Measurements from ENCODE around the gene NOL12.

The NOL12 gene

GRCh38 chr22:37734964-37735451 is 48.9 kb downstream of the NOL12 start:
- H3K27me3 ChIP-seq (ENCODE audit: insufficient read depth, poor library complexity, severe bottlenecking) = no peaks in the 10 kb centered on the region
- no peak overlapping the region for H3K4me3 ChIP-seq (replicated peaks; ENCODE audit: insufficient read depth, low read length)
- no peak for TF ChIP-seq REST (IDR thresholded peaks at IDR 0.05; ENCODE audit: insufficient replicate concordance, low read depth)
- TF ChIP-seq POLR2AphosphoS5 (IDR thresholded peaks at IDR 0.05; ENCODE audit: low read depth) = no peak
- TF ChIP-seq SPI1 (IDR thresholded peaks at IDR 0.05; ENCODE audit: borderline replicate concordance, low read depth) = no peak
- no peak for TF ChIP-seq GABPA (IDR thresholded peaks at IDR 0.05; ENCODE audit: low read depth)
- no peak for TF ChIP-seq CTCF (IDR thresholded peaks at IDR 0.05; ENCODE audit: insufficient read depth, low read length)
- no peak overlapping the region for H3K27ac ChIP-seq (replicated peaks)
- no peak for DNase-seq (ENCODE audit: low read depth in 1 of 2, low spot score in 1 of 2)

- H3K27ac ChIP-seq (replicated peaks) = peak overlapping the region; percentile 83
- no peaks in the 10 kb centered on the region for H3K27me3 ChIP-seq (ENCODE audit: insufficient read depth, poor library complexity, severe bottlenecking)
- H3K4me3 ChIP-seq (replicated peaks; ENCODE audit: insufficient read depth, low read length) = no peak overlapping the region
- TF ChIP-seq SPI1 (IDR thresholded peaks at IDR 0.05; ENCODE audit: borderline replicate concordance, low read depth) (no peak), REST (IDR thresholded peaks at IDR 0.05; ENCODE audit: insufficient replicate concordance, low read depth) (no peak), POLR2AphosphoS5 (IDR thresholded peaks at IDR 0.05; ENCODE audit: low read depth) (no peak), CTCF (IDR thresholded peaks at IDR 0.05; ENCODE audit: insufficient read depth, low read length) (no peak), GABPA (IDR thresholded peaks at IDR 0.05; ENCODE audit: low read depth) (no peak)
- DNase-seq (ENCODE audit: low read depth in 1 of 2, low spot score in 1 of 2) = peak in 1 of 2 experiments; percentile 52
Observed at GRCh38 chr22:37739035-37739434, 52.9 kb downstream of the NOL12 start.

DNA sequence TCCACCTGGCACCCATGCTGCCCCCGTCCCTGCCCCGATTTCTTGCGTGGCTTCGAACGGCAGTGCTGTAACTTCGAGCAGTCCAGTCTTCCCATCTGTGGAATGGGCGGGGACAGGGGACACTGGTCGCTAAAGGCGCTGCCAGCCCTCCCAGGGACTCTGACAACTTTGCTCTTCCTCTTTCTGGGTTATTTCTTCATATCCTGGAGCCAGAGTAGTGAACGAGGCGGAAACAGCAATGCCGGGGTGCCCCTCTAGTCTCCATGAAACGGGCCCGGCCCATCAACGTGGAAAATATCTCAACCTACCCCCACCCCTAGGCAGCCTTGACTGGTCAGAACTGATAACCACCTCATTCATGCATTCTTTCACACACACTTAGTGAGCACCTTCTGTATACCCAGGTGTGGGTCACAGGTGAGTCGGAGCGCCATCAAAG is 53.5 kb downstream of the NOL12 start:
- TF ChIP-seq GABPA (IDR thresholded peaks at IDR 0.05; ENCODE audit: low read depth) (peak; percentile 38; the same call in 1 of the 2 replicates), POLR2AphosphoS5 (IDR thresholded peaks at IDR 0.05; ENCODE audit: low read depth) (peak; percentile 86), CTCF (IDR thresholded peaks at IDR 0.05; ENCODE audit: insufficient read depth, low read length) (no peak), REST (IDR thresholded peaks at IDR 0.05; ENCODE audit: insufficient replicate concordance, low read depth) (peak; percentile 43), SPI1 (IDR thresholded peaks at IDR 0.05; ENCODE audit: borderline replicate concordance, low read depth) (peak; percentile 99)
- Histone ChIP-seq H3K27me3 (ENCODE audit: insufficient read depth, poor library complexity, severe bottlenecking) (no peaks in the 10 kb centered on the region), H3K4me3 (replicated peaks; ENCODE audit: insufficient read depth, low read length) (no peak overlapping the region), H3K27ac (replicated peaks) (peak overlapping the region; percentile 83)
- peak; percentile 81 to 95 for DNase-seq (ENCODE audit: low read depth in 1 of 2, low spot score in 1 of 2)
